Astrocyte of the cerebellum (primary cell): Measurements from ENCODE around the gene ABCA4.

Experiments
- DNase-seq: peaks from one replicate; pipeline ENCODE4 v3.0.0-alpha.2; 2011; ENCODE audit warnings: low read depth
- H3K4me3 ChIP-seq: 2 replicates; pipeline ENCODE4 v1.5.1; 2011; ENCODE audit warnings: mild to moderate bottlenecking, low read depth, low read length, moderate library complexity
- in situ Hi-C: cut with HindIII; loops from 2 replicates; pipeline ENCODE4 v1.10.0; 2017; ENCODE audit warnings: low sequenced_read_pairs
- TF ChIP-seq, protein P1 (sequence below): IDR thresholded peaks from 2 replicates; pipeline ENCODE4 v1.5.1; 2012; ENCODE audit warnings: low read length, low read depth, moderate library complexity, mild to moderate bottlenecking; ENCODE audit errors: missing control alignments

ABCA4 gene

DNA sequence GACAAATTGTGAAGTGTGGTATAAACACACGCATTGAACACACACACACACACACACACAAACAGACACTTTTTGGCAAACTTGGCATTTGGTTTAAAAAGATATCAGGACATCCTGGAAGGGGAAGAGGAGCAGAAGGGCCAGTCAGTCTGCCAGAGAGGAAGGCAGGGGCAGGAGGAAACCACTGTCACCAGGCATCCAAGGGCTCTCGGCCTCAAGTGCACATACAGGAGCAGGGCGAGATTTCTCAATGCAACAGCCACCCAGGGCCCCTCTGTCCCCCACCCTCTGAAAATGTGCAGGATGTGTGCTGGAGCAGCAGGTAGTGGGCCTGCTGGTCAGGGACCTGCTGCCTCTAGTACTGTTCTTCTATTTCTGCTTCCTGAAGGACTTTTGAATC lies 71.2 kb downstream of the ABCA4 start:
- no peak for DNase-seq
- no peak overlapping the region for H3K4me3 ChIP-seq
- in situ Hi-C loops, result no loop called here
- TF ChIP-seq, protein P1, sequence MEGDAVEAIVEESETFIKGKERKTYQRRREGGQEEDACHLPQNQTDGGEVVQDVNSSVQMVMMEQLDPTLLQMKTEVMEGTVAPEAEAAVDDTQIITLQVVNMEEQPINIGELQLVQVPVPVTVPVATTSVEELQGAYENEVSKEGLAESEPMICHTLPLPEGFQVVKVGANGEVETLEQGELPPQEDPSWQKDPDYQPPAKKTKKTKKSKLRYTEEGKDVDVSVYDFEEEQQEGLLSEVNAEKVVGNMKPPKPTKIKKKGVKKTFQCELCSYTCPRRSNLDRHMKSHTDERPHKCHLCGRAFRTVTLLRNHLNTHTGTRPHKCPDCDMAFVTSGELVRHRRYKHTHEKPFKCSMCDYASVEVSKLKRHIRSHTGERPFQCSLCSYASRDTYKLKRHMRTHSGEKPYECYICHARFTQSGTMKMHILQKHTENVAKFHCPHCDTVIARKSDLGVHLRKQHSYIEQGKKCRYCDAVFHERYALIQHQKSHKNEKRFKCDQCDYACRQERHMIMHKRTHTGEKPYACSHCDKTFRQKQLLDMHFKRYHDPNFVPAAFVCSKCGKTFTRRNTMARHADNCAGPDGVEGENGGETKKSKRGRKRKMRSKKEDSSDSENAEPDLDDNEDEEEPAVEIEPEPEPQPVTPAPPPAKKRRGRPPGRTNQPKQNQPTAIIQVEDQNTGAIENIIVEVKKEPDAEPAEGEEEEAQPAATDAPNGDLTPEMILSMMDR, result no peak

DNA sequence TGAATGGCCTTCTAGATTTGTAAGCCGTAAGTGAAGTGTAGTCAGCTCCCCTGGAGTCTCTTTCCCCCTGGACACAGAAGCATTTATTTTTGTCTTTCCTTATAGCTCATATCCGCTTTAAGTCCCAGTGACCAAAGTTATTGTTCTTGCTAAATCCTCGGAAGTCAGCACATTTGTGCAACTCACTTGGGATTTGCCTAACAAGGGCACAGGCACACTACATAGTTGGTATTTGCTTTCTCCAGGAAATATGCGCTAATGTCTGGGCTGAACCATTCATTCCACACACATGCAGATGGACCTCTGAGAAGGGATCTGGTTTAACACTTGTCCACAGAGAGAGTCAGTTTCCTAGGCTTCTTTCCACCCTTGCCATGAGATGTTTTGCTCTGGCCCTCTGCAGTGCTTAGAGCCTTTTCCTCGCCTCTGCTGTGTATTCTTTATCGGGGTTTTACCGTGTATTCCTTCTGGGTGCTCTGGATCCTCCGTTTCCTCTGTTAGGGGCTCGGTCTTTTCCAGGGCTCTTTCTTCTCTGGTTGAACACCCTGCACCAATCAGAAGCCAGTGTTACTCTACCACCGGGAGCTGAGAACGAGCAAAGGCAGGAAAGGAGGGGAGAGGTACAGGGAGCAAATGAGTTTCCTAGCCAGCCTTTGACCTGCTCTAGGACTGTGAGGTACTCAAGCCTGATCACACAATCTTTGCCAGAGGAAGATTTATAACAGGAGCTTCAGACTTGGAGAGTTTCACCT lies 72.4 kb downstream of the ABCA4 start:
- no peak for DNase-seq
- no peak overlapping the region for H3K4me3 ChIP-seq
- TF ChIP-seq, protein P1, result no peak
- in situ Hi-C loops, result no loop called here

DNA sequence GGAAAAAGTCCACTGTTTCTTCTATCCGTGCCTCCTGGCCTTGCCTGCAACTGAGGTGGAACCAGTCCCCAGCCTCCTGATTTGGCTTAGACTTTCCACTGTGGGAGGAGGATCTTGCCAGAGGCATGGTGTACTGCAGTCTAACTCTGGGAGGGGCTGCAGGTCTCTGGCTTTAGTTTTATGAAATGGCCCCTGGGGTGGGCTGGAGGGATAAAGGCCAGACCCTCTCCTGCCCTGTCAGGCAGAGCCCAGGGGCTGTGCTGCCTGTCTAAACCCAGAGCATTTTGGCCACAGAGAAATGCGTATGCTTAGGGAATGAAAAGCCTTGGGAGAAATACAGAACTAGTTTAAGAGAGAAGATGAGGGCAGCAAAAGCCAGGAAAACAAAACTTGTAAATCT lies 73.0 kb downstream of the ABCA4 start:
- TF ChIP-seq, protein P1, result no peak
- H3K4me3 ChIP-seq, result no peak overlapping the region
- no peak for DNase-seq
- in situ Hi-C loops, result no loop called here

DNA sequence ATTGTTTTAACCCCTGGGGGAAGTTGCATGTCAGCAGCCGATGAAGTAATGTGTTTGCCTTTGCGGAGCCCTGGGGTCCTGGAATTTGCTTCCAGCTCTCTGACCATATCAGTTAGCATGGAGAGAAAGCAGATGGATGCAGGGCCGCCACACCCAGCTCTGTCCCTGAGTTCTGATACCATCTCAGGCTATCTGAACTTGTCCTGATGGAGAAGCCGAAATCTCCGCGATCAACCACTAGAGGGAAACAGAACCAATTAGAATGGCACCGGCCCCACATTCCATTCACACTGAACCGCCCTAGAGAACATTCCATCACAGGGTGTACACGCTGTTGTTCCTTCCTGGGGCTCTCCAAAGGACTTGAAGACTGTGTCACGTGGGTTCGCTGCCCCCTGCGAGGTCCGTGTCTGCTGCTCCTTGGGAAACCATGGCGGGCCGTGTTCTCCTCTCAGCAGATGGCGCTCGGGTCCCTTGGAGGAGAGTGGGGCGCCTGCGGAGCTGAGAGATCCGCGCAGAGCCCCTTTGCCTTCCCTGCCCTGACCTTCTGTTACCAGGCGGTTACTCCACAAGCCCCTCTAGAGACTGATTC lies 75.4 kb downstream of the ABCA4 start:
- TF ChIP-seq, protein P1, result peak; percentile 79
- no peak overlapping the region for H3K4me3 ChIP-seq
- peak; percentile 97 for DNase-seq
- in situ Hi-C loops, result no loop called here

DNA sequence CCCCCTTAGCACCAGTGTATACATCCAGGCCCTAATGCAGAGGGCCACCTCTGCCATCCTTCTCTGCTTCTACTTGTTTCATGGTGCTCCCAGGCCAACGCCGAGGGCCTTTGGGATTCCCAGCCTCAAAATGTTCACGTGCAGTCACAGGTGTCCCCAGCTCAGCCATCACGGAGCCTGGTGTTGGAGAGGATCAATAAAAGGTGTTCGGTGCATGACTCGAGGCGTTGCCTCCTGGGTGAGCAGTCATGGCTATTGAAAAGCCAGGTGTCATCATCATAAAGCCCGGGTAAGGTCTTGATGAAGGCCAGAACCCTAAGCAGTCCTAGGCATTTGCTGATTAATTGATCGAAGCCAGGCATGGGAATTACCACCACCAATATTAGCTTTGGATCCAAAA lies 76.1 kb downstream of the ABCA4 start:
- TF ChIP-seq, protein P1, result no peak
- DNase-seq, result no peak
- in situ Hi-C loops, result no loop called here

DNA sequence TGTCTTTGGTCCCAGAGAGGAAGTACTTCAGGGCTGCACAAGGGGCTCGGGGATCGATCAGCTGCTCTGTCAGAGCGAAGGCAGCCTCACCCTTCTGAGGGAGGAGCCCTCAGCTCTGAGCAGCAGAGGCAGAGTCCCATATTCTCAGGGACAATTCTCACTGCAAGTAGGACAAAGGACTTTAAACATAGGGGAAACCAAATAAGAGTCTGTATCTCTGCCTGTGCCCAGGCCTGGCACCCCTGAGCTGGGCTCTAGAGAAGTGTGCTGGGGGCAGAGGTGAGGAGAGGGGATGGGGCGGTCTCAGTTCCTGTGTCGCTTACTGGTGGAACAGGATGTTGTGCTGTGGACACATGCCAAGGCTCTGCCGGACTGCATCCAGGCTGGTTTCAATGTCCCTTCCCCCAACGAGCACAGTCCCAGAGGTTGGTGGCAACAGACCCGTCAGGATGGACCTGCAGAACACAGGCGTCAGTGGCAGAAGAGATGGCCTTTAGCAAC lies 76.6 kb downstream of the ABCA4 start:
- no peak overlapping the region for H3K4me3 ChIP-seq
- in situ Hi-C loops, result no loop called here
- no peak for DNase-seq
- TF ChIP-seq, protein P1, result no peak

More for the DNA sequence above, 76.1 kb downstream of the ABCA4 start:
- no peak overlapping the region for H3K4me3 ChIP-seq
